ENCODE measurements around the gene LMNA. TPM values are rescaled to one million over a fixed set of nuclear protein-coding genes. Genes with fewer than 3 reads are reported as not detected.

Gene LMNA
- total RNA-seq, 2 experiments from 2014 or later: 93.6 to 101 TPM

GRCh38 chr1:156101880-156102279 lies 12.6 kb upstream of the LMNA start:
- DNase-seq: no peak
- no peak overlapping the region for H3K27ac Mint-ChIP-seq
- H3K4me3 Mint-ChIP-seq: no peak overlapping the region
- H3K4me1 Mint-ChIP-seq: peaks cover 64% of the 10 kb centered on the region
- CTCF ChIA-PET: interaction anchor here (0.8 to 17.8 kb wide), 3 partner anchors 14 to 219 kb away, joined by 3 to 612 read pairs (median 3); no protein-coding TSS in a partner anchor
- H3K9me3 Mint-ChIP-seq: no peaks in the 10 kb centered on the region
- POLR2A ChIA-PET: interaction anchor here (6.4 to 14.4 kb wide), 2 partner anchors 12 to 26 kb away, joined by 73 to 222 read pairs; partner anchors contain the start of gene LMNA
- no peaks in the 10 kb centered on the region for H3K36me3 Mint-ChIP-seq (ENCODE audit: low read depth)
- peaks cover 6% of the 10 kb centered on the region for H3K27me3 Mint-ChIP-seq

GRCh38 chr1:156102633-156103511 lies 11.6 kb upstream of the LMNA start:
- no peaks in the 10 kb centered on the region for H3K9me3 Mint-ChIP-seq
- no peak overlapping the region for H3K4me3 Mint-ChIP-seq

GRCh38 chr1:156103521-156103947 lies 11.0 kb upstream of the LMNA start:
- no peak for DNase-seq
- peaks cover 50% of the 10 kb centered on the region for H3K4me1 Mint-ChIP-seq
- H3K36me3 Mint-ChIP-seq (ENCODE audit: low read depth): no peaks in the 10 kb centered on the region
- no peaks in the 10 kb centered on the region for H3K9me3 Mint-ChIP-seq
- no peak overlapping the region for H3K4me3 Mint-ChIP-seq
- peaks cover 6% of the 10 kb centered on the region for H3K27me3 Mint-ChIP-seq
- ChIA-PET CTCF (interaction anchor here (1.3 to 2.0 kb wide), 3 partner anchors 23 to 26 kb away, joined by 5 to 11 read pairs (median 9); no protein-coding TSS in a partner anchor), POLR2A (interaction anchor here (1.2 to 14.4 kb wide), 4 partner anchors 11 to 110 kb away, joined by 3 to 222 read pairs (median 38); partner anchors contain the start of gene LMNA)
- H3K27ac Mint-ChIP-seq: no peak overlapping the region

More at GRCh38 chr1:156102633-156103511, 11.6 kb upstream of the LMNA start:
- CTCF ChIA-PET: interaction anchor here (0.8 to 1.8 kb wide), 4 partner anchors 13 to 220 kb away, joined by 3 to 9 read pairs (median 4); no protein-coding TSS in a partner anchor
- Mint-ChIP-seq H3K36me3 (ENCODE audit: low read depth) (no peaks in the 10 kb centered on the region), H3K27me3 (peaks cover 6% of the 10 kb centered on the region), H3K27ac (no peak overlapping the region), H3K4me1 (peaks cover 57% of the 10 kb centered on the region)
- DNase-seq: no peak
- POLR2A ChIA-PET: interaction anchor here (1.2 to 14.4 kb wide), 3 partner anchors 11 to 111 kb away, joined by 3 to 222 read pairs (median 73); partner anchors contain the start of gene LMNA

GRCh38 chr1:156104065-156104810 lies 10.3 kb upstream of the LMNA start:
- no peaks in the 10 kb centered on the region for H3K9me3 Mint-ChIP-seq
- no peak overlapping the region for H3K4me3 Mint-ChIP-seq
- peaks cover 6% of the 10 kb centered on the region for H3K27me3 Mint-ChIP-seq
- no peaks in the 10 kb centered on the region for H3K36me3 Mint-ChIP-seq (ENCODE audit: low read depth)
- peak overlapping the region; percentile 50 for H3K27ac Mint-ChIP-seq
- POLR2A ChIA-PET: interaction anchor here (0.6 to 6.4 kb wide), 5 partner anchors 10 to 878 kb away, joined by 3 to 73 read pairs (median 5); partner anchors contain the start of gene LMNA
- H3K4me1 Mint-ChIP-seq: peaks cover 48% of the 10 kb centered on the region
- peak; percentile 41 for DNase-seq
- CTCF ChIA-PET: interaction anchor here (0.8 to 2.0 kb wide), 4 partner anchors 8 to 24 kb away, joined by 4 to 11 read pairs (median 7); no protein-coding TSS in a partner anchor

- CTCF ChIA-PET: interaction anchor here (0.8 to 4.7 kb wide), 7 partner anchors 7 to 23 kb away, joined by 4 to 34 read pairs (median 5); no protein-coding TSS in a partner anchor
Observed at GRCh38 chr1:156104861-156105832, 9.4 kb upstream of the LMNA start.

GRCh38 chr1:156106624-156107488 lies 7.7 kb upstream of the LMNA start:
- no peaks in the 10 kb centered on the region for H3K36me3 Mint-ChIP-seq (ENCODE audit: low read depth)
- H3K9me3 Mint-ChIP-seq: no peaks in the 10 kb centered on the region
- peak overlapping the region; percentile 19 for H3K4me3 Mint-ChIP-seq
- H3K27ac Mint-ChIP-seq: peak overlapping the region; percentile 64
- H3K27me3 Mint-ChIP-seq: peaks cover 4% of the 10 kb centered on the region
- DNase-seq: no peak
- peaks cover 43% of the 10 kb centered on the region for H3K4me1 Mint-ChIP-seq
- ChIA-PET POLR2A (interaction anchor here (2.2 to 6.4 kb wide), 5 partner anchors 7 to 22 kb away, joined by 12 to 73 read pairs (median 12); partner anchors contain the start of gene LMNA), CTCF (interaction anchor here (0.8 to 4.7 kb wide), 7 partner anchors 9 to 21 kb away, joined by 3 to 34 read pairs (median 7); no protein-coding TSS in a partner anchor)

More at GRCh38 chr1:156104861-156105832, 9.4 kb upstream of the LMNA start:
- Mint-ChIP-seq H3K27me3 (peaks cover 6% of the 10 kb centered on the region), H3K27ac (peak overlapping the region; percentile 64), H3K4me1 (peaks cover 48% of the 10 kb centered on the region), H3K9me3 (no peaks in the 10 kb centered on the region), H3K4me3 (peak overlapping the region; percentile 62), H3K36me3 (ENCODE audit: low read depth) (no peaks in the 10 kb centered on the region)
- no peak for DNase-seq
- POLR2A ChIA-PET: interaction anchor here (0.6 to 6.4 kb wide), 5 partner anchors 9 to 878 kb away, joined by 3 to 73 read pairs (median 5); partner anchors contain the start of gene LMNA

- ChIA-PET CTCF (interaction anchor here (0.8 to 4.7 kb wide), 4 partner anchors 11 to 20 kb away, joined by 3 to 34 read pairs (median 9); no protein-coding TSS in a partner anchor), POLR2A (interaction anchor here (2.4 to 6.4 kb wide), 3 partner anchors 6 to 18 kb away, joined by 12 to 73 read pairs (median 15); partner anchors contain the start of gene LMNA)
- Mint-ChIP-seq H3K36me3 (ENCODE audit: low read depth) (no peaks in the 10 kb centered on the region), H3K27ac (no peak overlapping the region), H3K4me1 (peaks cover 44% of the 10 kb centered on the region), H3K4me3 (no peak overlapping the region), H3K27me3 (peaks cover 10% of the 10 kb centered on the region), H3K9me3 (no peaks in the 10 kb centered on the region)
- no peak for DNase-seq
Observed at GRCh38 chr1:156108057-156108456, 6.5 kb upstream of the LMNA start.

- no peaks in the 10 kb centered on the region for H3K36me3 Mint-ChIP-seq (ENCODE audit: low read depth)
- ChIA-PET POLR2A (interaction anchor here (1.6 to 2.4 kb wide), 2 partner anchors 10 to 11 kb away, joined by 3 to 12 read pairs; no protein-coding TSS in a partner anchor), CTCF (interaction anchor here (0.8 to 4.7 kb wide), 2 partner anchors 12 to 19 kb away, joined by 3 to 34 read pairs; no protein-coding TSS in a partner anchor)
- H3K9me3 Mint-ChIP-seq: no peaks in the 10 kb centered on the region
- H3K4me1 Mint-ChIP-seq: peaks cover 41% of the 10 kb centered on the region
- H3K4me3 Mint-ChIP-seq: no peak overlapping the region
- H3K27ac Mint-ChIP-seq: no peak overlapping the region
- H3K27me3 Mint-ChIP-seq: peaks cover 13% of the 10 kb centered on the region
- no peak for DNase-seq
Observed at GRCh38 chr1:156108664-156109241, 5.8 kb upstream of the LMNA start.

- ChIA-PET CTCF (interaction anchor here (0.8 to 4.7 kb wide), 2 partner anchors 13 to 18 kb away, joined by 3 to 34 read pairs; no protein-coding TSS in a partner anchor), POLR2A (interaction anchor here (1.1 to 1.6 kb wide), 2 partner anchors 10 to 13 kb away, joined by 3 read pairs; no protein-coding TSS in a partner anchor)
- H3K4me1 Mint-ChIP-seq: peaks cover 39% of the 10 kb centered on the region
- H3K4me3 Mint-ChIP-seq: no peak overlapping the region
- peaks cover 18% of the 10 kb centered on the region for H3K27me3 Mint-ChIP-seq
- DNase-seq: no peak
- peaks cover 3% of the 10 kb centered on the region for H3K36me3 Mint-ChIP-seq (ENCODE audit: low read depth)
- no peak overlapping the region for H3K27ac Mint-ChIP-seq
- no peaks in the 10 kb centered on the region for H3K9me3 Mint-ChIP-seq
Observed at GRCh38 chr1:156110252-156110651, 4.3 kb upstream of the LMNA start.

GRCh38 chr1:156111355-156111962 lies 3.1 kb upstream of the LMNA start:
- Mint-ChIP-seq H3K9me3 (no peaks in the 10 kb centered on the region), H3K27me3 (peaks cover 18% of the 10 kb centered on the region), H3K4me3 (no peak overlapping the region), H3K27ac (no peak overlapping the region), H3K4me1 (peaks cover 38% of the 10 kb centered on the region), H3K36me3 (ENCODE audit: low read depth) (peaks cover 3% of the 10 kb centered on the region)
- ChIA-PET POLR2A (interaction anchor here (1.0 to 9.2 kb wide), 6 partner anchors 7 to 172 kb away, joined by 3 to 111 read pairs (median 6); no protein-coding TSS in a partner anchor), CTCF (interaction anchor here (0.7 to 9.8 kb wide), 4 partner anchors 13 to 208 kb away, joined by 3 to 98 read pairs (median 8); no protein-coding TSS in a partner anchor)
- DNase-seq: no peak

All from activated CD4-positive, alpha-beta memory T cell treated with anti-CD3 and anti-CD28 coated beads, Interleukin-2, amount 10 ng/mL, durations not matched to agents 7 days and 5 days (primary cell).